CD4-positive, alpha-beta T cell treated with Interleukin-4 for 4 hours (primary cell): ENCODE measurements around the gene ZNF513.

Source experiments
- DNase-seq: peaks from one replicate; pipeline ENCODE4 v3.0.0-alpha.2; 2020

Gene ZNF513

DNA sequence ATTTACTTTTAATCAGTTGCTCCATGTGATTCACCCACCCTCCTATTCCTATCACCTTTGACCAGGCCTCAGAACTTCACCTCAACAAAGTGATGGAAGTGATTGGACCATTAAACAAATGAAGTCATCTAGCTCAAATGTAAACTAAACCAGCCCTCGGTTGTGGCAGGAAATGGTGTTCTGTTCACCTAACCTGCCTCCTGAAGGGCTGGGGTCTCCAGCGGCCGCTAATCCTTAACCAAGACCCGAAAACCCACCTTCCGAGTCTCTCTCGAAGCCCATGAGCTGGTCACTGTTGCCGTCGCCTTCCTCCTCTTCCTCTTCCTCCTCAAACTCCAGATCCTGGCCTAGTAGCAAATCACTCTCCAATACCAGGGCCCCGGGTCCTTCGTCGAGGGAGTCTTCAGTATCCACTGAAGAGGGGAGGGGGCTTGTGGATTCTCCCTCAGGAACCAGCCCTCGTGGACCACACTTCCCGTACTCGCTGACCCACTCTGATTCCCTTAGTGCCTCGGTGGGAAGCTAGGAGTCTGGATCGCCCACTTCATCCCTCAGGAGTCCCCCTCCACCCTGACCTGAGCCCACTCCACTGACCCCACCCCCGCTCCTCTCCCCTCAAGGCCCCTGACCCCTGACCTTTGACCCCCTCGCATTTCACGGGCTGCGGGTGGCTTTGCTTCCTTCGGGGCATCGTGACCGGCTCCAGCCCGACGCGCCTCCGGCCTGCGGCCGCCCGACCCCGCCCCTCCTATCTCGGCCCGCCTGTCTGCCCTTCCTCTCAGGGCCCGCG, 503 bp downstream of the ZNF513 start:
- DNase-seq, result peak; percentile 52

DNA sequence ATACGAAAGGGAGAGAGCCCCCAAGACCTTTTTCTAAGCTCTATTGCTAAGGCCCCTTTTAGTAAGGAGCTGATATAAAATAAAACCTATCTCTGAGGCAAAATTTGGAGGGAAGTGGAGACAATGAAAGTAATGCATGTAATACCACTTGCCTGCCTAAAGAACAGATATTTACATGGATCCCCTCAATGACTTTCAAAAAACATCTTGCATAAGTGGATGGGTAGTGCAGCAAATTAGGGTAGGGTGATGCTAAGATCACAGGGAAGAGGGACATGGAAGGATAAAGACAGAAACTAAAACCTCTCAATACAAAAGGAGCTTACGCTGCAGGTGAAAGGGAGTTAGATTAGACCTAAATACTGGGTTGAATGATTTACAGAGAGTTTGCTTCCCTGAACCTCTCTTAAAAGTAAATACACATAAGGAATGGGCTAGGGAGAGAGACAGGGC, 1.1 kb downstream of the ZNF513 start:
- DNase-seq, result no peak

DNA sequence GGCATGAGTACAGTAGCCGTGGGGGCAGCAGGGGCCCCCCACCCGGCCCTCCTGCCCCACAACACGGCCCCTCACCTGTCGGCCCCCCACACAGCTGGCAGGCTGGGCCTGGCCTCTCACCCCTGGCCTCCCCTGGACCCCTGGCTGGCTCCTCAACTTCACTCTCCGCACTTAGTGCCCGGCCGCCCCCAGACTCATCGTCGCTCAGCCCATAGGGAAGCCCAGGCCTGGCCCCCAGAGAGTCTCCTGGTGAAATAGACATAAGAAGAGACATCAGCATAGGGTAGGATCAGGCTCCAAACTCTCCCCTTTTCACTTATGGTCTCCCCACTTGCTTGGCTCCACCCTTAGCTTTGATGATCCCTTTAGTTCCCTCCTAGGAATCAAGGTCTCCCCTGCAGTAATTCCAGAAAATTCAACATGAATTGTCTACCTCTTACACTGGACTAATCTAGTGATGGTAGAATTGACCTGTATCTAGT, 1.7 kb downstream of the ZNF513 start:
- no peak for DNase-seq

DNA sequence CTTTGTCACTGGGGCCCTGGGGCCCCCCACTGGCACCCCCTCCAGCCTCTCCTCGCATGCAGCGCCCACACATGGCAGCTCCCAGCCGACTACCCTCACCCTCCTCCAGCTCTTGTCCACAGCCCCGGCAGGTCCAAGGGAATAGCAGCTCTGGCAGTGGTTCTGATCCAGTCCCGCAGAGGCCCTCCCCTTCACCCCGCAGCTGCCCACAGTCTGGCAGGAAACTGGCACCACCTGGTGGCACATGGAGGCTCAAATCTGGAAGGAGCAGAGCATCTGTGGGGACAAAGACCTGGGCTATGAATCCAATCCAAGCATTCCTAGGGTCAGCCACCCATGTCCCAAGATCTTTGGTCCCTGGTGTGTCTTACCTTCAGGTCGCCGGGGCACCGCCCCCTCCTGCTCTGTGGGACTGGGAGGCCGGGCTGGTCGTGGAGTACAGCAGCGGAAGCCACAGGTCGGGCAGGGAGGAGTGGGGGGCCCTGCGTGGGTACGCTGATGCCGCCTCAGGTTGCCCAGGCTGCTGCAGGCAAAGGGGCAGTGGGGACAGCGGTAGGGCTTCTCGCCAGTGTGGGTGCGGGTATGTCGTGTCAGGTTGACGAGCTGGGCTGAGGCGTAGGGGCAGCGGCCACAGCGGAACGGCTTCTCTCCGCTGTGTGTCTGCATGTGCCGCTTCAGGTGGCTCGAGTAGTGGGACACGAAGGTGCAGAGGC, 2.3 kb downstream of the ZNF513 start:
- DNase-seq, result no peak

DNA sequence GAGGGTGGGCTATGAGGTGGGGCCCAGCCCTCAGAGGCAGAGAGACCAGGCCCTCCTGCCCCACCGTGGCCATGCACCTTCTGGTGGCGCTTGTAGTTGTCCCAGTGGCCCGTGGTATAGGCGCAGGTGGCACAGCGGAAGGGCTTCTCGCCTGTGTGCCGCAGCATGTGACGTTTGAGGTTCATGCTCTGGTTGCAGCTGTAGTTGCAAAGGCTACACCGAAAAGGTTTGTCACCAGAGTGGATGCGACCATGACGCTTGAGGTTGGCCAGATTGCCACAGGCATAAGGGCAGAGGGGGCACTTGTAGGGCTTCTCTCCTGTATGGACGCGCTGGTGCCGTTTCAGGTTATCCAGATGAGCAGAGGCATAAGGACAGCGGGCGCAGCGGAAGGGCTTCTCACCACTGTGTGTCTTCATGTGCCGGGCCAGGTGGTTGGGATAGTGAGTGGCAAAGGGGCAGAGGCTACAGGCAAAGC, 2.9 kb downstream of the ZNF513 start:
- no peak for DNase-seq

DNA sequence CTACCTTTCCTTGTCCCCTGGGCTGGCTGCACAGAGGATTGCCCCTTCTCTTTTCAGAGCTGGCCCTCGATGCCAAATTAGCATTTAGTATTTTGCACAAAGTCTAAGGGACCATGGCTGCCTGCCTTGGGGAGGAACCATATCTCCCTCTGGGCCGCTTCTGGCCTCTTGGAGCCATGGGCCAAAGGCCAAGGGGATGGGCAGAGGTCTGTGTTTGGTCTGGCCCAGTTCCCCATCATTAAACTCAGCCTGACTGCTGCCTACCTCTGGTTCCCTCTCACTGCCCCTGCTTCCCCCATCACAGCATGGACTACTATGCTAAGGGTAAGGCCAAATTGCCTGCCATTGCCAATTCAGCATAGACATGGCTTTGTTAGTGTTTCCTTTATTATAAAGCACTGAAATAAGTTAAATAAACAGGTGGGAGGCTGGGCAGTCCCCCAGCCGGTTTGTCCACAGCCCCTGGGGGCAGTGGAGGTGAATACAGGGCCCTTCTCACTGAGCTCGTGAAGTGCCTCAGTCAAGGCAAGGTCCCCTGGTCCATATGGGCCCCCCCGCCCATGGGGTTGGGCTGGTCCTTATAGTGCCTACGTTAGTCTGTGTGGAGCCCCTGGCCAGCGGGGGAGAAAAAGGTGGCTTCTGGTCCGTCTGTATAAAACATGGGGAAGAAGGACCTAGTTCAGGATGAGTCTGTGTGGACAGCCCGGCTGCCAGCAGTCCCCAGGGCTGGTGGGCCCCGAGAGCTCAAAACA, 3.5 kb downstream of the ZNF513 start:
- no peak for DNase-seq

DNA sequence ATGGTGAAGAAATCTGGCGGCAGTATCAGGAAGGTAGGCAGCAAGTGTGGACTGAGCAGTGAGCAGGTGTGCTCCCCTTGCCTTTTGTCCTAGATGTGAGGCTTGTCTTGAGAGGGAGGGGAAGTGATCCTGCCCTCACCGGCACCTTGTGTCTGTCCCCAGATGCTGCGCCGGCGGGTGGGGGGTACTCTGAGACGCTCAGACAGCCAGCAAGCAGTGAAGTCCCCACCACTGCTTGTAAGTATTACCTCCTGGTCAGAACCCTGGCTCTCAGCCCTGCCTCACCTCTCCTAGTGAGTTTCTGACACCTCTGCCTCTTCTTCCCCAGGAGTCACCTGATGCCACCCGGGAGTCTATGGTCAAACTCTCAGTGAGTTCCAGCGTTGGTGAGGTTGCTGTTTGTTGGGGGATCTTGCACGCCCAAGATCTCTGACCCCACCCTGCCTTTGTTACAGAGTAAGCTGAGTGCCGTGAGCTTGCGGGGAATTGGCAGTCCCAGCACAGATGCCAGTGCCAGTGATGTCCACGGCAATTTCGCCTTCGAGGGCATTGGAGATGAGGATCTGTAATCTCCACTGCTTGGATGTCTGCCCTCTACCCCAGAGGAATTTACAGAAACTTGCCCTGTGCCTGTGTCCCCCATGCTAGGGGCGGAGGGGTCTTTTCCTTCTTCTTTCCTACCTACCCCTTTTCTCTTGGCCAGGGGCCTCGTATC, 4.2 kb downstream of the ZNF513 start:
- no peak for DNase-seq

DNA sequence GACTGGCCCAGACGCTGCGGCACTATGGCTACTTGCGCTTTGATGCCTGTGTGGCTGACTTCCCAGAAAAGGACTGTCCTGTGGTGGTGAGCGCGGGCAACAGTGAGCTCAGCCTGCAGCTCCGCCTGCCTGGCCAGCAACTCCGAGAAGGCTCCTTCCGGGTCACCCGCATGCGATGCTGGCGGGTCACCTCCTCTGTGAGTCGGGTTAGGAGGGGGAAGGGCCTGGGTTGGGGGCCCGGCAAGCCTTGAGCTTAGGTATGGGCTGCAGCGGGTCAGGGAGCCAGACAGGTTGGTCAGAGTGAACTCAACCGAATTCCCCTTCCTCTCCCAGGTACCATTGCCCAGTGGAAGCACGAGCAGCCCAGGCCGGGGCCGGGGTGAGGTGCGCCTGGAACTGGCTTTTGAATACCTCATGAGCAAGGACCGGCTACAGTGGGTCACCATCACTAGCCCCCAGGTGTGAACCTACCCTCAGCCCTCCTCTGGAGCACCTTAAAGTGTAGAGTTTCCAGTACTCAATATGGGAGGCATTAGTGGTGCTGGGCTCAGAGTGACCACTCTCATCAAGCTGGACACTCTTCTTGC, 4.9 kb downstream of the ZNF513 start:
- no peak for DNase-seq

DNA sequence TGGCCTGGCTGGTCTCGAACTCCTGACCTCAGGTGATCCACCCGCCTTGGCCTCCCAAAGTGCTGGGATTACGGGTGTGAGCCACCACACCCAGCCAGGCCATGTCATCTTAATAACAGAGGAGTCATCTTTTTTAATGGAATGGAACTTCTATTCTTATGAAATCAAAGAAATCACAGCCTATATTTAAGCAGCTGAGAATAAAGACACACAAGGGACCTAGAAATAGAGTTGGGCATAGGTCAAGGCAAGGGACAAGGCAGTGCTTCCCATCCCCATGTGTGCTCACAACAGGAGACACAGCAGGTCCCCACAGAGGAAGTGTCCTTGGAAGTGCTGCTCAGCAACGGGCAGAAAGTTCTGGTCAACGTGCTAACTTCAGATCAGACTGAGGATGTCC, 7.0 kb downstream of the ZNF513 start:
- DNase-seq, result no peak

DNA sequence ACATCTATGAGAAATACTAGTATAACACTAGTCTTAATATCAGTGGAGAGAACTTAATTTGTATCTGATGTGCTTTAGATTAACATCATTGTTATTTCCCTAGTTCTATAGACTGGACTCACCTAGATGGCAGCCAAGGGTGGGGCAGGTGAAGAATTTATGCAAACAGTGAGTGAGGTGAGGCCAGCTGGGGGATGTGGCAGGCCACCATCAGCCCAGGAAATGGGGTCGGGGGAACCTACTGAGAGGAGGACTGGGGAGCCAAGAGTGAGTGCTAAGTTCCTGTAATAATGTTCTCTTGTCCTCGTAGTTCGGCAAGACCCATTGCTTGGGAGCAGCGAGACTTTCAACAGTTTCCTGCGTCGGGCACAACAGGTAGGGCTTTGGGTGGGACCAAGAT, 7.6 kb downstream of the ZNF513 start:
- DNase-seq, result no peak

DNA sequence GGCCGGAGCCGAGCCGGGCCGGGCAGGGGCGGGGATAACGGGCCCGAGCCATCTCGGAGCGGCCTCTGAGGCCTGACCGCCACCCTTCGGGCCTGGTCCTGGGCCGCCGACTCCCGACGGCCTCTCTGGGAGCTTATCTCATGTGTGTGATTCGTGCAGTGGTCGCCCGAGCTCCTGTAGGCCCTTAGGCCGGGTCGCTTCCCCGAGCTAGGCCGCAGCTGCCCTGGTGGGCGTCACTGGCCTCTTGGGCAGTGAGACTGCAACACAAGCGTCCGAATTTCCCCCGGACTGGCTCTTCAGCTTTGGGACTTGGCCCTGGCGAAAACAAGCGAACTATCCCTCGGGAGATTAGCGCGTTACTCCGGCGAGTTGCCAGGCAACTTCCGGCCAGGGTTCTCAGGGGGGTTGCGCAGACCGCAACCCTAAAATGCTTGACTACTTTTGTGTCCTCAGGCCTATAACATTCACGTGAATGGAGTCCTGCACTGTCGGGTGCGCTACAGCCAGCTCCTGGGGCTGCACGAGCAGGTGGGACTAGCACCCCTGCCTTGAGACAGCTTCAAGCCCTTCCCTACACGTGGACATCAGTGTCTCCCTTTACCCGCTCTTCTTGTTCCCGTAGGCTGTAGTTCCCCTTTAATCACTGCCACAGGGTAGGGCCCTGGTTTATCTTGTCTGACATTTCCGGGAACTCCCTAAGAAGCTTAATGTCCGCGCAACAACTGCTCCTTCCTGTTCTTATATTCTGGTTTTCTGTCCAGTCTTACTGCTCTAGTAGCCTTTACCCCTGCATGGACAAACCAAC, 9.5 kb downstream of the ZNF513 start:
- peak; percentile 37 for DNase-seq

DNA sequence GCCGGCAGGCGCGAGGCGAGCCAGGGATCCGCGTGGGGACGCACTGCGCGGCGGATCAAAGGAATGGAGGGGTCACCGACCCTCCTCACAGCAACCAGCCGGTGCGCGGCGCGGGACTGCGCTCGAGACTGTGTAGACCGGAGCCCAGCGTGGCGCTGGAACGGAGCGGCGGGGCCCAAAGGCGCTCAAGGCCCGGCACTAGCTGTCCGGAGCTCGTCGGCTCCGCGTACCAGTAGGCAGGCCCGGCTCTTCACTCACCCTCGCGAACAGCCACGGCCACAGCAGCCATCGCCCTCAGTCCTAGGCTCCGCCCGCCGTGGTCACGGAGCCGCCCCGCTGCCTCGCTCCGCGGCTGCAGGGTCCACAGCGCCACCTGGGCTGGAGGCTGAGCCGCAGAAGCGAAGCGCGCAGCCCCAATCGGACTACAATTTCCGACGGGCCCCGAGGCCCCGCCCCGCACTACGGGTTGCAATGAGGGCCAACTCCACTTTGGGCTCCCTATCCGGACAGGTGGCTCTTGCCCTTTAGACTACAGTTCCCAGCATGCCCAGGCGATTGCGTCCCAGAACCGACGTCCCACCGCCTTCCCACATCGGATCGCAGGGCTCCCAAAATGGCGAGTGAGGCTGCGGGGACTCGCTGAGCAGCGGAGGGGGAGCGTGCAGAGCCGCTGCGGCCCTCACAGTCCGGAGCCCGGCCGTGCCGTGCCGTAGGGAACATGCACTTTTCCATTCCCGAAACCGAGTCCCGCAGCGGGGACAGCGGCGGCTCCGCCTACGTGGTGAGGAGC, 10.3 kb downstream of the ZNF513 start, which contains the start of the genes EIF2B4 and SNX17:
EIF2B4 (minus strand) TSS at position 313 of the 790 bp plus-strand sequence; CDS start at position 289, 24 bp downstream.
SNX17 (plus strand) TSS at position 591 of the 790 bp plus-strand sequence; CDS start at position 719, 128 bp downstream.
- peak; percentile 99 for DNase-seq

DNA sequence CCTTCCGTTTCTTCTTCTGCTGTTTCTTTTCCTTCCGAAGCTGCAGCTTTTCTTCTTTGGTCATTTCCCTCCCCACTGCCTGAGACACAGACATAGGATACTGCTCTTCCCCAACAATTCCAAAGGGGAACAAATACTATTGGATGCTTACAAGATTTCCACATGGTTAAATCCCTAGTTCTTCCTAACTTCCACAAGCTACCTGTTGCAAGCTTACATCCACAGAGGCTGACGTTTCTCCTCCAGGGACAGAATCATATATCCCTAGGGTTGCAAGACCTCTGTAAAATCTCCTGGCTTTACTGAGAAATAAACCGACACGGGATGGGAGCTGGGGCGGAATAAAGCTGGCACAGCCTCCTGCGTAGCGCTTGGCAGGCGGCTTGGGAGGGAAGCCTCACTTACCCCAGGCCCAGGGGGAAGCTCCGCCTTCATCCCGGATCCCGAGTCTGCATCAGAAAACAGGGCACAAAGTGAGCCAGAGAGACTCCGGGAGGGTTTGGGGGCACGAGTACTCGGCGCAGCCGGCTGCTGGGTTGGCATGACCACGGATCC, 11.0 kb downstream of the ZNF513 start:
- no peak for DNase-seq

DNA sequence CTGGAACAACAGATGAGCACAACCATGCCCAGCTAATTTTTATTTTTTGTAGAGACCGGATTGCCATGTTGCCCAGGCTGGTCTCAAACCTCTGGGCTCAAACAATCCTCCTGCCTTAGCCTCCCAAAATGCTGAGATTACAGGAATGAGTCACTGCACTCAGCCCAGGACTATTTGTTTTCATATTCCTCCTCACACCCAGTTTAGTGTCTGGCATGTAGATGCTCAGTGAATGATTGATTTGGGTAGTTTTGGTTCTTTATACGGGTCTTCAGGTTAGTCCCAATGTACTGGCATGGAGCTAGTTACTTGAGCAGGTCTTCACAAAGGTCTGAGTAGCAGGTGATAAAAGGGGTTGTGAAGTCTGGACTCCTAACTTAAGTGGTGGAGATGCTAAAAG, 16.6 kb downstream of the ZNF513 start:
- no peak for DNase-seq

DNA sequence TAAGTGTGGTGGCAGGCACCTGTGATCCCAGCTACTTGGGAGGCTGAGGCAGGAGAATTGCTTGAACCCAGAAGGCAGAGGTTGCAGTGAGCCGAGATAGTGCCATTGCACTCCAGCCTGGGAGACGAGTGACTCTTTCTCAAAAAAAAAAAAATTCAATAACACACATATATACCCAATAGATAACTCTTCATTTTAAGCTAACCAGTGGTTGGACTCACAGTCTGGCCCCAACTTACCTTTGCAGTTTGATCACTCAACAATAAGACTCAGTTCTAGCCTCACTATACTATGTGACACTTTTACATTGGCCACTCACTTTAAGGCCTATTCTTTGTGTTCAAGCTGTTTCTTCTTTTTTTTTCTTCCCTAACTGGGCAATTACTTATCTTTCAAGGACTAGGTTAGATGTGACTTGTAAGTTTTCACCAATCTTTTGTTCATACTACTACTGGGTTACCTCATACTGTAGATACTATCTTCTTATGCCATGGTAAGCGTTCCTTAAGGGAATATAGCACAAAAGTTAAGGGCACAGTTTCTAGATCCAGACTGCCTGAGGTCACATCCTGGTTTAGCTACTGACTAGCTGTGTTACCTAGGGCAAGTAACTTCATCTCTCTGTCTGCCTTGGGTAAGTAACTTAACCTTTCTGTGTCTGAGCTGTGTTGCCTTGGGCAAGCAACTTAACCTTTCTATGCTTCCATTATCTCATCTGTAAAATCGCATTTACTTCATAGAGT, 17.7 kb downstream of the ZNF513 start:
- no peak for DNase-seq

DNA sequence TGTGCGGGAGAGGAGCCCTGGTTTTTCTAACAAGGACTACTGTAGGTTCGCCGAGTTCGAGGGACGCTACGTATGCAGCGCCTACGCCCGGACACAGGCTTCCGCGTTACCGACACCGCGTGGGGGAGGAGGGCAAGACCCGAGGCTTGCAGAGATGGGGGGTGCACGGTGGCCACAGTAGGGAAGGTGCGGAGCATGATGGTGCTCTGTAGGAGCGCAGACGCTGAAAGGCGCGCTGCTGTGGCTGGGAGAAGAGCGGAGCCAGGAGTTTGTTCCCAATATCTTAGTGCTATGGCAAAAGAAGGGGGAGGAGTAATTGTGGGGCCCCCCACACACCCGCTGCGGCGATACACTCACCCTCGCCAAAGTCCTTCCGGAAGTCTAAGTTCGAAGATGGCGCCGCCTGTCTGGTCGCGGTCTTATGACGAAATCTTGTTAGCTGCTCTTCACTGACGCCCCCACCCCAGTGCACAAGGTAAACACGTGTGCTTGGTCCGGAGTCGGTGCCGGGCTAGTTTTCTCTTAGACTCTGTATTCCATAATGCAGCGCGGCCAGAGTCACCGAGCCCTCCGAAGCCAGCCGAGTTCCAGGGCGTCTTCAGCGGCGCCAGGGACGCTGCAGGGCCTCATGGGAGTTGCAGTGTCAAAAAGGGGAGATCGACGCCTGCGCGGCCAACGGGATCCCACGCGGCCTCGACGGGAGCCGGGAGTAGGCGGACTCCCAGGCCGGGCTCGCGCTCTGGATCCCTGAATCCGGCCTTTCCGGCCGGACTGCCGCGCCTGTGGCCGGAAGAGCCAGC, 24.0 kb downstream of the ZNF513 start, which contains the start of gene GTF3C2:
GTF3C2 (minus strand) TSS at position 383 of the 800 bp plus-strand sequence. CDS start 13,210 bp downstream, outside the sequence.
- DNase-seq, result peak; percentile 95

DNA sequence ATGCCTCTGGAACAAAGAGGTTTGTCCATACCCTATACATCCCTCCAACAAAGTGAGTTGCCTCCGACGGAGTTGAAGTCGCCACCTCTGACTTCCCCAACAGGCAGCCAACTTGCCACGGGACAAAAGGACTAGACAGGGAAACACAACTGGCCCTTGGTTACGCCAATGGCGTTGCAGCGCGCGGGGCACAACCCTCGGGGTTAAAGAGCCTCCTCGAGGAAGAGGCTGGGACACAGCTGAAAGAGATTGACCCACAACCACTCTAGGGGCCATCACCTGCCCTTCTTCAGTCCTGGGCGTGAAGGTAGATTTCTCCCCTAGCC, 24.5 kb downstream of the ZNF513 start:
- no peak for DNase-seq

DNA sequence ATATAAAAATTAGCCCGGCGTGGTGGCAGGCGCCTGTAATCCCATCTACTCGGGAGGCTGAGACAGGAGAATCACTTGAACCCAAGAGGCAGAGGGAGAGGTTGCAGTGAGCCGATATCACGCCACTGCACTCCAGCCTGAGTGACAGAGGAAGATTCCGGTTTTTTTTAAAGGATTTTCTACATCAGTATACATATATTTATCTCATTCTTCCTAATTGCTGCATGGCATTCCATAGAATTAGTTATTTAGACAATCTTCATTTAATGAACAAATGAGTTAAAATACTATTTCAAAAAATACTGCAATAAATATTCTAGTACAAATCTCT, 26.0 kb downstream of the ZNF513 start:
- DNase-seq, result no peak
